SK-N-SH (cell line): ENCODE results near the gene FAM217A.

Source experiments
- EP300 ChIP-seq, 2 experiments: IDR thresholded peaks; 2 replicates each; pipeline versions ENCODE4 v1.4.0 to v1.6.1; 2012; ENCODE audit warnings: borderline replicate concordance in 1 of 2, low read depth in 1 of 2, low read length in 1 of 2
- FOXJ3 ChIP-seq: sonication (generic); formaldehyde crosslinking; IDR thresholded peaks from 2 replicates; pipeline ENCODE4 v1.5.1; 2020; ENCODE audit warnings: mild to moderate bottlenecking, missing genetic modification reagents
- RAD21 ChIP-seq: IDR thresholded peaks from 2 replicates; pipeline ENCODE4 v1.6.1; 2012; ENCODE audit warnings: mild to moderate bottlenecking, low read length
- TF ChIP-seq, protein P1 (sequence below): fragments of 200-600 bp; sonication (generic); IDR thresholded peaks from 2 replicates; pipeline ENCODE4 v1.6.1; 2017; ENCODE audit warnings: antibody characterized with exemption, mild to moderate bottlenecking, moderate library complexity

GRCh38 chr6:4124351-4124750 is 45.4 kb upstream of the FAM217A start:
- TF ChIP-seq EP300 (IDR thresholded peaks at IDR 0.05; ENCODE audit: borderline replicate concordance in 1 of 2, low read depth in 1 of 2, low read length in 1 of 2): no peak
- no peak for TF ChIP-seq RAD21
- TF ChIP-seq, protein P1, sequence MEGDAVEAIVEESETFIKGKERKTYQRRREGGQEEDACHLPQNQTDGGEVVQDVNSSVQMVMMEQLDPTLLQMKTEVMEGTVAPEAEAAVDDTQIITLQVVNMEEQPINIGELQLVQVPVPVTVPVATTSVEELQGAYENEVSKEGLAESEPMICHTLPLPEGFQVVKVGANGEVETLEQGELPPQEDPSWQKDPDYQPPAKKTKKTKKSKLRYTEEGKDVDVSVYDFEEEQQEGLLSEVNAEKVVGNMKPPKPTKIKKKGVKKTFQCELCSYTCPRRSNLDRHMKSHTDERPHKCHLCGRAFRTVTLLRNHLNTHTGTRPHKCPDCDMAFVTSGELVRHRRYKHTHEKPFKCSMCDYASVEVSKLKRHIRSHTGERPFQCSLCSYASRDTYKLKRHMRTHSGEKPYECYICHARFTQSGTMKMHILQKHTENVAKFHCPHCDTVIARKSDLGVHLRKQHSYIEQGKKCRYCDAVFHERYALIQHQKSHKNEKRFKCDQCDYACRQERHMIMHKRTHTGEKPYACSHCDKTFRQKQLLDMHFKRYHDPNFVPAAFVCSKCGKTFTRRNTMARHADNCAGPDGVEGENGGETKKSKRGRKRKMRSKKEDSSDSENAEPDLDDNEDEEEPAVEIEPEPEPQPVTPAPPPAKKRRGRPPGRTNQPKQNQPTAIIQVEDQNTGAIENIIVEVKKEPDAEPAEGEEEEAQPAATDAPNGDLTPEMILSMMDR: no peak
- TF ChIP-seq FOXJ3 (CRISPR knock-in tag): no peak
